Posterior vena cava (tissue), 2 donors: ENCODE results near the gene KLHL12. TPM values are rescaled to one million over a fixed set of nuclear protein-coding genes. Genes with fewer than 3 reads are reported as not detected.
"Not testable (repeated sequence)": the region's sequence is repeated elsewhere in the genome, so short reads cannot be mapped to it uniquely, and the experiment has no call there.

Source experiments
- DNase-seq: peaks from one replicate; pipeline ENCODE4 v3.0.0-alpha.2; 2020; ENCODE audit warnings: low spot score
- intact Hi-C, 2 donors: fragments of 100-400 bp; cut with DNase I; formaldehyde crosslinking; loops; one replicate each; pipeline versions ENCODE4 v1.14.1 to v1.14.2; 2022 to 2023
- total RNA-seq, 2 donors: library from RNA; stranded (reverse); fragmentation: NEBNext Ultra II Directional; extraction: Animal tissue kit (Norgen Biotek cat#: 25700); gene quantifications; one replicate each; pipeline ENCODE4 v1.2.1, GENCODE V29; 2021
- donor health status: DM: yes; HTN: yes; CAD: no.
- donor health status: DM: yes; HTN: yes; CAD: no.

KLHL12 gene
- total RNA-seq, 2 donors from 2014 or later, result 16.9 to 17.3 TPM

GRCh38 chr1:202953392-202953791, 26.4 kb upstream of the KLHL12 start:
- no peak for DNase-seq
- intact Hi-C loops, result no loop called here

GRCh38 chr1:202952818-202953217, 25.8 kb upstream of the KLHL12 start:
- DNase-seq, result no peak
- intact Hi-C loops, result no loop called here

GRCh38 chr1:202952099-202952498, 25.1 kb upstream of the KLHL12 start:
- DNase-seq, result no peak
- intact Hi-C loops, result no loop called here

- DNase-seq, result no peak
- intact Hi-C loops, result no loop called here
Measured at GRCh38 chr1:202951437-202951836, 24.4 kb upstream of the KLHL12 start.

- no peak for DNase-seq
- intact Hi-C loops, result no loop called here
Measured at GRCh38 chr1:202945483-202945882, 18.4 kb upstream of the KLHL12 start.

- intact Hi-C loops, result no loop called here
- DNase-seq, result no peak
Measured at GRCh38 chr1:202944438-202944921, 17.4 kb upstream of the KLHL12 start.

- no peak for DNase-seq
- intact Hi-C loops, result no loop called here
Measured at GRCh38 chr1:202942426-202942825, 15.4 kb upstream of the KLHL12 start.

GRCh38 chr1:202941372-202941771, 14.3 kb upstream of the KLHL12 start:
- intact Hi-C loops, result no loop called here
- no peak for DNase-seq

- intact Hi-C loops, result no loop called here
- no peak for DNase-seq
Measured at GRCh38 chr1:202940561-202940960, 13.5 kb upstream of the KLHL12 start.

GRCh38 chr1:202938287-202938925, 11.4 kb upstream of the KLHL12 start:
- intact Hi-C loops, result no loop called here
- no peak for DNase-seq

GRCh38 chr1:202936409-202936808, 9.4 kb upstream of the KLHL12 start:
- intact Hi-C loops, DNase-seq: not testable (repeated sequence)

- intact Hi-C loops, result no loop called here
- DNase-seq, result no peak
Measured at GRCh38 chr1:202935844-202936243, 8.8 kb upstream of the KLHL12 start.

GRCh38 chr1:202934755-202935154, 7.7 kb upstream of the KLHL12 start:
- no peak for DNase-seq
- intact Hi-C loops, result loop anchor here in 1 of 2 donors (5.0 kb wide), 1 partner anchor 388 kb away; no protein-coding TSS in a partner anchor

- intact Hi-C loops, result loop anchor here in 1 of 2 donors (5.0 kb wide), 1 partner anchor 390 kb away; no protein-coding TSS in a partner anchor
- no peak for DNase-seq
Measured at GRCh38 chr1:202932476-202932875, 5.4 kb upstream of the KLHL12 start.

GRCh38 chr1:202923533-202923932, 3.5 kb downstream of the KLHL12 start:
- DNase-seq, result no peak
- intact Hi-C loops, result no loop called here

- intact Hi-C loops, result loop anchor here in 1 of 2 donors (10.0 kb wide), 1 partner anchor 175 kb away; no protein-coding TSS in a partner anchor
Measured at GRCh38 chr1:202919615-202920014, 7.4 kb downstream of the KLHL12 start.

GRCh38 chr1:202915146-202915545, 11.9 kb downstream of the KLHL12 start:
- intact Hi-C loops, result loop anchor here in 1 of 2 donors (10.0 kb wide), 1 partner anchor 170 kb away; no protein-coding TSS in a partner anchor
- no peak for DNase-seq

More at GRCh38 chr1:202919615-202920014, 7.4 kb downstream of the KLHL12 start:
- no peak for DNase-seq

- intact Hi-C loops, result loop anchor here in 1 of 2 donors (5.0 to 10.0 kb wide), 2 partner anchors 168 to 780 kb away; no protein-coding TSS in a partner anchor
- not testable (repeated sequence) for DNase-seq
Measured at GRCh38 chr1:202912476-202912875, 14.6 kb downstream of the KLHL12 start.

GRCh38 chr1:202909494-202909893, 17.5 kb downstream of the KLHL12 start:
- intact Hi-C loops, result no loop called here
- DNase-seq, result no peak

- DNase-seq, result no peak
- intact Hi-C loops, result no loop called here
Measured at GRCh38 chr1:202908998-202909397, 18.0 kb downstream of the KLHL12 start.

- no peak for DNase-seq
- intact Hi-C loops, result no loop called here
Measured at GRCh38 chr1:202905331-202905730, 21.7 kb downstream of the KLHL12 start.
